BE2C (cell line): ENCODE results near the gene VPS13D.

Experiments used
- DNase-seq: peaks from one replicate; pipeline ENCODE4 v3.0.0-alpha.2; 2020
- H3K27me3 ChIP-seq: fragments of 250-450 bp; sonication (Bioruptor Pico); 2 replicates; pipeline ENCODE4 v1.5.1; 2020; ENCODE audit warnings: mild to moderate bottlenecking
- H3K36me3 ChIP-seq: fragments of 250-450 bp; sonication (Bioruptor Pico); 2 replicates; pipeline ENCODE4 v1.5.1; 2020; ENCODE audit warnings: mild to moderate bottlenecking
- H3K4me1 ChIP-seq: fragments of 250-450 bp; sonication (Bioruptor Pico); 2 replicates; pipeline ENCODE4 v1.5.1; 2020
- H3K4me3 ChIP-seq: 2 replicates; pipeline ENCODE4 v1.5.1; 2011; ENCODE audit warnings: low read depth, low read length
- H3K9me3 ChIP-seq: fragments of 250-450 bp; sonication (Bioruptor Pico); 2 replicates; pipeline ENCODE4 v1.5.1; 2020
- CTCF ChIP-seq: IDR thresholded peaks from 2 replicates; pipeline ENCODE4 v1.5.1; 2012; ENCODE audit warnings: mild to moderate bottlenecking, low read depth, low read length

Gene VPS13D

GRCh38 chr1:12548973-12549459 is 319.2 kb downstream of the VPS13D start:
- H3K4me1 ChIP-seq: no peaks in the 10 kb centered on the region
- no peaks in the 10 kb centered on the region for H3K27me3 ChIP-seq
- H3K9me3 ChIP-seq: no peaks in the 10 kb centered on the region
- no peak overlapping the region for H3K4me3 ChIP-seq
- DNase-seq: no peak
- H3K36me3 ChIP-seq: no peaks in the 10 kb centered on the region
- TF ChIP-seq CTCF: no peak

- Histone ChIP-seq H3K4me3 (no peak overlapping the region), H3K27me3 (no peaks in the 10 kb centered on the region), H3K36me3 (no peaks in the 10 kb centered on the region), H3K4me1 (no peaks in the 10 kb centered on the region), H3K9me3 (no peaks in the 10 kb centered on the region)
- DNase-seq: no peak
- no peak for TF ChIP-seq CTCF
These were observed 319.9 kb downstream of the VPS13D start for GRCh38 chr1:12549460-12550349.

- no peak for TF ChIP-seq CTCF
- H3K9me3 ChIP-seq: no peaks in the 10 kb centered on the region
- H3K36me3 ChIP-seq: no peaks in the 10 kb centered on the region
- DNase-seq: no peak
- no peaks in the 10 kb centered on the region for H3K4me1 ChIP-seq
- H3K27me3 ChIP-seq: no peaks in the 10 kb centered on the region
- no peak overlapping the region for H3K4me3 ChIP-seq
These were observed 321.8 kb downstream of the VPS13D start for GRCh38 chr1:12551584-12551983.

GRCh38 chr1:12552111-12552888 is 322.5 kb downstream of the VPS13D start:
- Histone ChIP-seq H3K27me3 (no peaks in the 10 kb centered on the region), H3K4me1 (no peaks in the 10 kb centered on the region), H3K9me3 (no peaks in the 10 kb centered on the region), H3K36me3 (no peaks in the 10 kb centered on the region), H3K4me3 (no peak overlapping the region)
- DNase-seq: no peak
- no peak for TF ChIP-seq CTCF

GRCh38 chr1:12552951-12553921 is 323.4 kb downstream of the VPS13D start:
- TF ChIP-seq CTCF: no peak
- no peaks in the 10 kb centered on the region for H3K27me3 ChIP-seq
- H3K4me3 ChIP-seq: no peak overlapping the region
- no peak for DNase-seq
- H3K9me3 ChIP-seq: no peaks in the 10 kb centered on the region
- no peaks in the 10 kb centered on the region for H3K4me1 ChIP-seq
- no peaks in the 10 kb centered on the region for H3K36me3 ChIP-seq
